Stimulated activated naive CD8-positive, alpha-beta T cell treated with anti-CD3 and anti-CD28 coated beads, Interleukin-15, amount 100 ng/mL, for 72 hours (primary cell): ENCODE results near the gene RCBTB1.

Experiments used
- ATAC-seq: fragments of 150-1000 bp; cut with Tn5 transposase; 2 replicates; pipeline ENCODE4 v1.10.0; 2021; ENCODE audit warnings: mild to moderate bottlenecking, moderate library complexity
- DNase-seq, 2 donors: peaks; one replicate each; pipeline ENCODE4 v3.0.0; 2021 to 2022
- H3K27ac Mint-ChIP-seq, 2 donors: one replicate each; pipeline ENCODE4 v1.8.0; 2022; ENCODE audit warnings: mild to moderate bottlenecking in 2 of 2, mixed read lengths in 2 of 2, moderate library complexity in 2 of 2
- H3K27me3 Mint-ChIP-seq: one replicate; pipeline ENCODE4 v1.8.0; 2022; ENCODE audit warnings: mixed read lengths
- H3K4me1 Mint-ChIP-seq: one replicate; pipeline ENCODE4 v1.8.0; 2022; ENCODE audit warnings: mild to moderate bottlenecking, mixed read lengths
- H3K4me3 Mint-ChIP-seq, 2 donors: one replicate each; pipeline ENCODE4 v1.8.0; 2022; ENCODE audit warnings: mild to moderate bottlenecking in 2 of 2, mixed read lengths in 2 of 2, moderate library complexity in 1 of 2
- H3K9me3 Mint-ChIP-seq, 2 donors: one replicate each; pipeline ENCODE4 v1.8.0; 2022; ENCODE audit warnings: mixed read lengths in 2 of 2

RCBTB1 gene

GRCh38 chr13:49546561-49546960, 38.8 kb downstream of the RCBTB1 start:
- ATAC-seq (no peak), DNase-seq (no peak)
- H3K4me1 Mint-ChIP-seq, result no peaks in the 10 kb centered on the region

GRCh38 chr13:49545661-49546060, 39.7 kb downstream of the RCBTB1 start:
- Mint-ChIP-seq H3K27ac (no peak overlapping the region), H3K9me3 (no peaks in the 10 kb centered on the region), H3K4me3 (no peak overlapping the region)

More at GRCh38 chr13:49546561-49546960, 38.8 kb downstream of the RCBTB1 start:
- Mint-ChIP-seq H3K9me3 (no peaks in the 10 kb centered on the region), H3K27ac (no peak overlapping the region), H3K27me3 (no peaks in the 10 kb centered on the region), H3K4me3 (no peak overlapping the region)

DNA sequence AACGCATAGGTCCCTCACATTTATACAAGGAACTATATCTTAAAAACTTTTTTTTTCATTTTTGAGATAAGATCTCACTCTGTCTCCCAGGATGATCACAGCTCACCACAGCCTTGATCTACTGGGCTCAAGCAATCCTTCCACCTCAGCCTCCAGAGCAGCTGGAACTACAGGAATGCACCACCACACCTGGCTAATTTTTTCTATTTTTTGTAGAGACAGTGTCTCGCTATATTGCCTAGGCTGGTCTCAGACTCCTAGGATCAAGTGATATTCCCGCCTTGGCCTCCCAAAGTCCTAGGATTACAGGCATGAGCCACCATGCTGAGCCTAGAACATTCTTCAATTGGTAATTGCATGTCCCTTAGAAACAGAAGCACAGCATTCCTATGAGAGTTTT, 41.7 kb downstream of the RCBTB1 start:
- ATAC-seq (no peak), DNase-seq (no peak)
- Mint-ChIP-seq H3K4me1 (peaks cover 17% of the 10 kb centered on the region), H3K27me3 (no peaks in the 10 kb centered on the region), H3K9me3 (no peaks in the 10 kb centered on the region), H3K4me3 (no peak overlapping the region), H3K27ac (no peak overlapping the region)

More at GRCh38 chr13:49545661-49546060, 39.7 kb downstream of the RCBTB1 start:
- H3K4me1 Mint-ChIP-seq, result peaks cover 3% of the 10 kb centered on the region
- H3K27me3 Mint-ChIP-seq, result no peaks in the 10 kb centered on the region
- DNase-seq (no peak), ATAC-seq (no peak)

DNA sequence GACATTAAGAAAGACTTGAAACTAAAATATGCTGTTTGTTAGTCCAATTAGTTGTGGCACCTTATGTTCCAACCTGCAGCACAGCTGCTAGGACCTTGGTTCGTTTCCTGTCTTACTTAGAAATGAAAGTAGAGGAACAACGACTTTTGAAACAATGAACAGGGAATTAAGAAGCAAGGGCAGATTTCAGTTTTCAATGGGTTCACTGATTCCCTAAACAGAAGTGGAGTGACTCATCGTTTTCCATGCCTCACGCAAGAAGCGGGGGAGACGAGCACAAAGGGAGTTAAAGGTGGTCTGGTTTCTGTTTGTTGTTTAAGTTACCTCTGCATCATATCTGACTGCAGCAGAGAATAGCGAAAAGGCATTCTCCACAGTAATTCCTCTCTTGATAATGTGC, 44.8 kb downstream of the RCBTB1 start:
- H3K4me1 Mint-ChIP-seq, result peaks cover 17% of the 10 kb centered on the region
- H3K27me3 Mint-ChIP-seq, result no peaks in the 10 kb centered on the region
- peak overlapping the region; percentile 71 to 84 for H3K4me3 Mint-ChIP-seq
- ATAC-seq (no peak), DNase-seq (peak in 1 of 2 donors; percentile 2)
- peak overlapping the region; percentile 88 to 97 for H3K27ac Mint-ChIP-seq
- H3K9me3 Mint-ChIP-seq, result no peaks in the 10 kb centered on the region

- H3K27ac Mint-ChIP-seq, result peak overlapping the region in 1 of 2 donors; percentile 97
- H3K4me1 Mint-ChIP-seq, result peaks cover 17% of the 10 kb centered on the region
- DNase-seq (no peak), ATAC-seq (no peak)
- H3K4me3 Mint-ChIP-seq, result peak overlapping the region in 1 of 2 donors; percentile 84
- no peaks in the 10 kb centered on the region for H3K9me3 Mint-ChIP-seq
- H3K27me3 Mint-ChIP-seq, result no peaks in the 10 kb centered on the region
Measured at GRCh38 chr13:49539746-49540145, 45.6 kb downstream of the RCBTB1 start.

DNA sequence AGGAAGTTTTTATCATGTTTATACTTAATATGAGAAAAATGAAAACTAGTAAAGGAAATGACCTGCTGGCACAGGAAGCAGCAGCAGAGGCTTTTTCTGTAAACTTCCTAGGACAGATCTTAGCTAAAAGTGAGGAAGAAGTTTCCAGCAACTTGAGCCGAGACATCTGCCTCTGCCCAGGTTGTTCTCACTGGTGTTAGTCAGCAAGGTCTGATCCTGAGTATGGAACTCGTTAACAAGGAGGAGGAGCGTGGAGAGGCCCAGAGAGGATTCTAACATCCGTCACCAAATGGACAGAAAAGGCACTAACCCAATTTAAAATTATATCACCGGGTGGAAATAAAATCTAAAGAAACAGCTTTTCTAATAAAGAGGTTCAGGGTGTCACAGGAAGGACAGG, 46.0 kb downstream of the RCBTB1 start:
- no peaks in the 10 kb centered on the region for H3K9me3 Mint-ChIP-seq
- no peaks in the 10 kb centered on the region for H3K27me3 Mint-ChIP-seq
- peak overlapping the region; percentile 42 to 48 for H3K27ac Mint-ChIP-seq
- no peak overlapping the region for H3K4me3 Mint-ChIP-seq
- ATAC-seq (no peak), DNase-seq (no peak)
- peaks cover 17% of the 10 kb centered on the region for H3K4me1 Mint-ChIP-seq

DNA sequence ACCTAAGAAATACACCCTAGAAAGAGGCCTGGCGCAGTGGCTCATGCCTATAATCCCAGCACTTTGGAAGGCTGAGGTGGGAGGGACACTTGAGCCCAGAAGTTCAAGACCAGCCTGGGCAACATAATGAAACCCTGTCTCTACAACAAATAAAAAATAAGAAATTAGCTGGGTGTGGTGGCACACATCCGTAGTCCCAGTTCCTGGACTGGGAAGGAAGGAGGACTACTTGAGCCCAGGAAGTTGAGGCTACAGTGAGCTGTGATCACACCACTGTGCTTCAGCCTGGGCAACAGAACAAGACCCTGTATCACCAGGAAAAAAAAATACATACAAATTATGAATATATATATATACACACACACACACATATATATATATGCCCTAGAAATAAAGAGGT, 47.0 kb downstream of the RCBTB1 start:
- Mint-ChIP-seq H3K4me3 (no peak overlapping the region), H3K27ac (no peak overlapping the region), H3K4me1 (peaks cover 17% of the 10 kb centered on the region), H3K27me3 (no peaks in the 10 kb centered on the region), H3K9me3 (no peaks in the 10 kb centered on the region)
- DNase-seq (no peak), ATAC-seq (no peak)

GRCh38 chr13:49536144-49536873, 49.0 kb downstream of the RCBTB1 start:
- Mint-ChIP-seq H3K27ac (no peak overlapping the region), H3K9me3 (no peaks in the 10 kb centered on the region), H3K4me3 (no peak overlapping the region)

DNA sequence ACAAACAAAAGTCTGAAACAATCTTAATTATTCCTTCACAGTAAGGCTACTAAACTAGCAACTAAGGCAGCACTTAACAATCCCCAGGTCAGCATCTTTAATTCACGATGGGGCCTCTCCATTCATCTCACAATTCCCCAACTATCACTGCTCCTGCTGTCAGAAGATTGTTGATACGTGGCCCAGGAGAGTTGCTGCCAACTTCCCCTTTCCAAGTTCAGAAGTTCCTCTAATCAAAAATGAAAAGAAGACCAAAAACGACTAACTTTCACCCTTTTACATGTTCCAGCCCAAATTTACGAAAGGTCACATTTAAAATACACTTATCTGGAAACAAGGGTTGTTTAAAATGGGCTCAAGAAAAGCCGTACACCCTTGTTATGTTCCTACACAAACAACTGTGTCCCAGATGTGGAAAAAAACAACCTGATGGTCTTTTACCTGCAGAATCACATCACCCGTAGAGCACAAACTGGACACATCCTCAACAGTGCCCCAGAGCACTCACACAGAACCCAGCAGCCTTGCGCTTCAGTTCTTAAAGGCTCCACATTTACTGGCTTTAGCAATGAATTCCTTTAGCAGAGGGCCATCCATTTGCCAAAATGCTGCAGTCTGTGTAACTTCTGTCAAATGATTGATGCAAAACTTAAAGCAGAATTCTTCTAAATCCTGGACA, 51.6 kb downstream of the RCBTB1 start:
- no peak overlapping the region for H3K4me3 Mint-ChIP-seq
- H3K27ac Mint-ChIP-seq, result no peak overlapping the region

More at GRCh38 chr13:49536144-49536873, 49.0 kb downstream of the RCBTB1 start:
- Mint-ChIP-seq H3K4me1 (peaks cover 17% of the 10 kb centered on the region), H3K27me3 (no peaks in the 10 kb centered on the region)
- DNase-seq, result no peak
- ATAC-seq, result no peak

DNA sequence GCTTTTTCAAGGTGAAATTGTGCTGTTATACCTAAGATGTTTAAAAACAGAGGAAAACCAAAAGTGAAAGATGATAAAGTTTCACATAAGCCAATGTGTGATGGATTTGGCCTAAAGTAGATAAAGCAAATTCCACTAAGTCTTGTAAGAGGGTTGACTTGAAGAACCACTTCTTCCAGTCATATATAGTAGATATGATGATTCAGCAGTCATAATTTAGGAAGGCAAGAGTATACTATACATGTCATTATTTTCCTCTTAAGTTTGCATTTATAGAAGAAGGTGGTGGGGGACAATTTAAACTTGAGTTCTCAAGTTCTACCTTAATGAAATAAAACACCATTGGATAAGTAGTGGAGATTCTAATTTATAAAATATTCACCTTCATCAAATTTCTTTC, 52.3 kb downstream of the RCBTB1 start:
- Mint-ChIP-seq H3K4me1 (no peaks in the 10 kb centered on the region), H3K9me3 (no peaks in the 10 kb centered on the region), H3K27me3 (no peaks in the 10 kb centered on the region), H3K27ac (no peak overlapping the region), H3K4me3 (no peak overlapping the region)
- DNase-seq (no peak), ATAC-seq (no peak)

More for the DNA sequence above, 51.6 kb downstream of the RCBTB1 start:
- no peaks in the 10 kb centered on the region for H3K9me3 Mint-ChIP-seq
- H3K27me3 Mint-ChIP-seq, result no peaks in the 10 kb centered on the region
- DNase-seq (no peak), ATAC-seq (no peak)
- no peaks in the 10 kb centered on the region for H3K4me1 Mint-ChIP-seq

GRCh38 chr13:49532593-49532992, 52.8 kb downstream of the RCBTB1 start:
- Mint-ChIP-seq H3K4me3 (no peak overlapping the region), H3K27ac (no peak overlapping the region)

GRCh38 chr13:49530457-49530856, 54.9 kb downstream of the RCBTB1 start:
- ATAC-seq, result no peak
- H3K9me3 Mint-ChIP-seq, result no peaks in the 10 kb centered on the region
- no peak overlapping the region for H3K27ac Mint-ChIP-seq
- DNase-seq, result no peak
- H3K4me1 Mint-ChIP-seq, result no peaks in the 10 kb centered on the region
- H3K4me3 Mint-ChIP-seq, result no peak overlapping the region
- no peaks in the 10 kb centered on the region for H3K27me3 Mint-ChIP-seq

More at GRCh38 chr13:49532593-49532992, 52.8 kb downstream of the RCBTB1 start:
- ATAC-seq, result no peak
- H3K4me1 Mint-ChIP-seq, result no peaks in the 10 kb centered on the region
- no peaks in the 10 kb centered on the region for H3K9me3 Mint-ChIP-seq
- no peak for DNase-seq
- no peaks in the 10 kb centered on the region for H3K27me3 Mint-ChIP-seq

DNA sequence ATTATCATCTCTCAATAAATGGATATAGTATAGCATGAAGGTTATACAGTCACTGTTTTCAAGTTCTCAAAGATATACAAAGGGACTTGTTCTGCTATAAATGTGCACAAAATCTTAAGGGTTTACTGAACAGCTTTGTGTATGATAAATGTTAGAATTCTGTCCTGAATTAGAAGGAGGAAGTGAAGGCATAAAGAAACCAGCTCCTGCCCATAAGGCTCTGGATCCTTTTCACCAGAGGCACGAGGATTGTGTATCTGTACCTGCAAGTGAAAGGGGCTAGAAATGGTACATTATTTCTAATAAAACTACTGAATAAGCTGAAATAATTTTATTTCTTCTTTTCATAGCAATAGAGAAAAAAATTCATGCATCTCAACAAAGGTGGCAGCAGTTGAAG, 57.2 kb downstream of the RCBTB1 start:
- H3K4me3 Mint-ChIP-seq, result no peak overlapping the region
- no peak for DNase-seq
- no peaks in the 10 kb centered on the region for H3K4me1 Mint-ChIP-seq
- H3K27ac Mint-ChIP-seq, result peak overlapping the region in 1 of 2 donors; percentile 46
- H3K9me3 Mint-ChIP-seq, result no peaks in the 10 kb centered on the region
- no peak for ATAC-seq
- no peaks in the 10 kb centered on the region for H3K27me3 Mint-ChIP-seq

GRCh38 chr13:49527123-49527522, 58.2 kb downstream of the RCBTB1 start:
- ATAC-seq, result no peak
- H3K4me1 Mint-ChIP-seq, result no peaks in the 10 kb centered on the region
- no peaks in the 10 kb centered on the region for H3K27me3 Mint-ChIP-seq
- no peak overlapping the region for H3K27ac Mint-ChIP-seq
- H3K9me3 Mint-ChIP-seq, result no peaks in the 10 kb centered on the region
- no peak for DNase-seq
- H3K4me3 Mint-ChIP-seq, result no peak overlapping the region

- DNase-seq (no peak), ATAC-seq (peak; percentile 82)
- H3K4me3 Mint-ChIP-seq, result no peak overlapping the region
- H3K27me3 Mint-ChIP-seq, result no peaks in the 10 kb centered on the region
- H3K9me3 Mint-ChIP-seq, result no peaks in the 10 kb centered on the region
- no peaks in the 10 kb centered on the region for H3K4me1 Mint-ChIP-seq
- H3K27ac Mint-ChIP-seq, result no peak overlapping the region
Measured at GRCh38 chr13:49524740-49525501, 60.4 kb downstream of the RCBTB1 start.

DNA sequence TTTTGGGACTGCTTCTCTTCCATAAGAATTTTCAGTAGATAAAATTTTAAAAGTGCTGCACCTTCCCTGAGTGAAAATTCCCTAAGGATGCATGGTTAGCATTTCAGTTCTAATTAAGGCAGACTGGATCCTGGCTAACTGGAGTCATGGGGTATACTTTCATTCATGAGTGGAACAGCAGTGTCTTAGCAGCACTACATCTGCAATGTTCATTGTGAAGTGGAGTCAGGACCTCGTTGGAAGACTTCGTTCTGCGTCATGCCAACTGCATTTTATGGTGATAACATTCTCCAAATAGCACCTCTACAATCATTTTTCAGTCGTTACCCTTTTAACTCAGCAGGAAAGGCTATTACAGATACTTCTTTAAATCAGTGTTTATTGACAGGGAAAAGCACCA, 64.1 kb downstream of the RCBTB1 start:
- Mint-ChIP-seq H3K4me3 (no peak overlapping the region), H3K27me3 (no peaks in the 10 kb centered on the region), H3K4me1 (no peaks in the 10 kb centered on the region), H3K9me3 (no peaks in the 10 kb centered on the region), H3K27ac (no peak overlapping the region)
- ATAC-seq (no peak), DNase-seq (no peak)
